ENCODE measurements around the gene OLIG1.

Gene OLIG1

GRCh38 chr21:33063375-33063883 is 6.5 kb upstream of the OLIG1 start:
- peaks cover 5% of the 10 kb centered on the region; the same call in 1 of the 2 replicates for H3K4me1 ChIP-seq (ENCODE audit: insufficient read depth, low read length)
- no peaks in the 10 kb centered on the region for H3K36me3 ChIP-seq (ENCODE audit: insufficient read depth, low read length)
- no peak overlapping the region for H3K9ac ChIP-seq (ENCODE audit: low read depth, low read length)
- H3K9me3 ChIP-seq (ENCODE audit: control insufficient read depth, insufficient read depth, low read length) = no peaks in the 10 kb centered on the region

DNA sequence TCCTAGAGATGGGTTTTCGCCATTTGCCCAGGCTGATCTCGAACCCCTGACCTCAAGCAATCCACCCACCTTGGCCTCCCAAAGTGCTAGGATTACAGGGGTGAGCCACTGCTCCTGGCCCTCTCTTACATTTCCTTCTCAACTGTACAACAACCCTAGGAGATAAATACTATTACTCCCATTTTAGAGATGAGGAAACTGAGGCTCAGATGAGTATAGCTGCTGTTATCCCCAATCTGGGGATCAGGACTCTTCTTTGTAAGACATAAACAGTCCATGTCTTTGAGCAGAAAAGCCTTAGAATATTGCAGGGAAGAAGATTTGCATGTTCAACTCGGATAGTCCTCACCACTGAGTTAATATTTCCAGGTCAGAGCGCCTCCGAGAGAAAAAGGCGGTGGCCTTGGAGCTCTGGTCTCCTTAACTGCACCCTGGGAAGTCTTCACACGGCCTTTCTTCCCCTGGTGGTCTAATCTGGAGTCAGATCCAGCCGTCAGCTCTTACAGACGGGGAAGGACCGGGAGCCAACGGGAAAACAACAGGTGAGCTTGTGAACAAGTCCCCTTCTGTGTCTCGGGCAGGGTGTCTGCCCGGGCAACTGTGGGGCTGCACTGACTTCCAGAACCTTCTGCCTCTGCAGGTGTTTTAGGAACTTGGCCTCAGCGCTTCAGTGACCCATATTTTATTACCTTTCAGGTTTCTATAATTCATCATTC is 5.9 kb upstream of the OLIG1 start:
- H3K9me3 ChIP-seq (ENCODE audit: control insufficient read depth, insufficient read depth, low read length) = no peaks in the 10 kb centered on the region
- peaks cover 5% of the 10 kb centered on the region; the same call in 1 of the 2 replicates for H3K4me1 ChIP-seq (ENCODE audit: insufficient read depth, low read length)

DNA sequence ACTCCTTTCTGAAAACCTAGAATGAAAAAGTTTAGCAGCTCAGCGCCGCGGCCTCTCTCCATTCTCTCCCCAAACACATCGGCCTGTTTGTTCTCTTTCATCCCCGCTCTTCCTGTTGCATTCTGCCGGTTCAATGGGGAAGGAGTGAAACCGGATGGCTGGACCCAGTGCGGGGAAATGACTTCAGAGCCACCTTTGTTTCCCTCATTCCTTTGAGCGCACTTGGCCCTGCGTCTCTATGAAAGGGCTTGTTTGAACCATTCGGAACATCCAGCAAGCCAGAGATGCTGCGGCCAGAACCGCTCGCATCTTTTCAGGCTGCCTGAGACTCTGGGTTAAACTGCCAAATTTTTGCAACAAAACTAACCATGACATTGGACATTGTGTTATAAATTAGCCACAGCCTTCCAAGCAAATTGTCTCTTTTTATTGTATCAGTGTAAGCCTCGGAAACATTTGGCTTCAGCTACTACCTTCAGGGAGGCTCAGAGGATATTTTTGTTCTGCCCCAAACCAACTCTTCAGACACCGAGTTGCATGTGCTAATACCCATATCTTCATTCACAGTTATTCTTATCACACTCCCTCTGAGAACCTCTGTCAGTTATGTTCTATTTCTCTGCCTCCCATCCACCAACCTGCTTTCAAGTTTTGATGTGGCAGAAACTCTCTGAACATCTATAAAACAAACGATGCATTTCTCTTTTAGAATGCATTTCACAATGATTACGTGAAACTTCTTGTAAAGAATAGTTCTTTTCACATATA is 5.1 kb upstream of the OLIG1 start:
- H3K36me3 ChIP-seq (ENCODE audit: insufficient read depth, low read length) = no peaks in the 10 kb centered on the region
- H3K9ac ChIP-seq (ENCODE audit: low read depth, low read length) = peak overlapping the region; percentile 10; the same call in 1 of the 2 replicates
- H3K9me3 ChIP-seq (ENCODE audit: control insufficient read depth, insufficient read depth, low read length) = no peaks in the 10 kb centered on the region
- peaks cover 5% of the 10 kb centered on the region; the same call in 1 of the 2 replicates for H3K4me1 ChIP-seq (ENCODE audit: insufficient read depth, low read length)

More for the DNA sequence above, 5.9 kb upstream of the OLIG1 start:
- no peaks in the 10 kb centered on the region for H3K36me3 ChIP-seq (ENCODE audit: insufficient read depth, low read length)
- peak overlapping the region; percentile 10; the same call in 1 of the 2 replicates for H3K9ac ChIP-seq (ENCODE audit: low read depth, low read length)

DNA sequence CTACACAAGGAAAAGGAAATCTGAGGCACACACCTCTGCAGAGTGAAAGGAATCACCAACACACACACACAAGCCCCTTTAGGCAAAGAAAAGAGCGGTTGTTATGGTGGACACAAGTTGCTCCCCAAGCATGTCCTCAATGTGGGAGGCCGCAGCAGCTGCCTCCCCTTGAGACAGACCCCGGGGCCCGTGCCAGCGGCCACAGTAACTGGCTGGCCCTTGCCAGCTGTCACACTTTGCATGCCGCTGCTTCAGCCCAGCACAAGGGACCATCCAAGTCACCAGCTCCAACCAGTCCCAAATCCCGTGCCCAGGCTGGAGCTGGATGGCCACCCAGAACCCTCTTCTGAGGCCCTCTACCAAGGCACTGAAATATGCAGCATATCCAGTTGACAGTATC is 2.9 kb upstream of the OLIG1 start:
- Histone ChIP-seq H3K9me3 (ENCODE audit: control insufficient read depth, insufficient read depth, low read length) (no peaks in the 10 kb centered on the region), H3K9ac (ENCODE audit: low read depth, low read length) (no peak overlapping the region), H3K36me3 (ENCODE audit: insufficient read depth, low read length) (no peaks in the 10 kb centered on the region), H3K4me1 (ENCODE audit: insufficient read depth, low read length) (peaks cover 5% of the 10 kb centered on the region; the same call in 1 of the 2 replicates)

DNA sequence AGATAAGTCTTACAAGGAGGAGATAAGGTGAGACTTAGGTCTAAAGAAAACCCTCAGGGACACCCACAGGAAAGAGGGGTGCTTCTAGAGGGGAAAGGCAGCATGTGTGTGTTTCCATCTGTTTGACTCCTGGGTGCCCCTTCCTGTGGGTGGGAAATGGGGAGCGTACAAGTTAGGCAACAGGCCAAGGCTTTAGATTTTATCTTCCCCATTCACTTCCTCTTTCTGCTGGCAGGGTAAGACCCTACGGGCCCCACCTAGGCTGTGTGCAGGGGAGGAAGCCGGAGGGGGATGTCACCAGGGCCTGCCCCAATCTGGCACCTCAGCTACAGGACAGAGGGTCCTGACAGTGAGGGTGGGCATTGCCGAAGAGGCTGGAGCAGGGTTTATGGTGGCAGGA is 2.5 kb upstream of the OLIG1 start:
- peaks cover 6% of the 10 kb centered on the region for H3K4me1 ChIP-seq (ENCODE audit: insufficient read depth, low read length)
- H3K36me3 ChIP-seq (ENCODE audit: insufficient read depth, low read length) = no peaks in the 10 kb centered on the region
- no peak overlapping the region for H3K9ac ChIP-seq (ENCODE audit: low read depth, low read length)
- H3K9me3 ChIP-seq (ENCODE audit: control insufficient read depth, insufficient read depth, low read length) = no peaks in the 10 kb centered on the region

- Histone ChIP-seq H3K9me3 (ENCODE audit: control insufficient read depth, insufficient read depth, low read length) (no peaks in the 10 kb centered on the region), H3K9ac (ENCODE audit: low read depth, low read length) (no peak overlapping the region), H3K4me1 (ENCODE audit: insufficient read depth, low read length) (peaks cover 8% of the 10 kb centered on the region), H3K36me3 (ENCODE audit: insufficient read depth, low read length) (no peaks in the 10 kb centered on the region)
Observed at GRCh38 chr21:33069243-33069642, 698 bp upstream of the OLIG1 start.

GRCh38 chr21:33069645-33069993 is 322 bp upstream of the OLIG1 start:
- Histone ChIP-seq H3K36me3 (ENCODE audit: insufficient read depth, low read length) (no peaks in the 10 kb centered on the region), H3K9me3 (ENCODE audit: control insufficient read depth, insufficient read depth, low read length) (no peaks in the 10 kb centered on the region), H3K4me1 (ENCODE audit: insufficient read depth, low read length) (peaks cover 10% of the 10 kb centered on the region), H3K9ac (ENCODE audit: low read depth, low read length) (no peak overlapping the region; the same call in 1 of the 2 replicates)

DNA sequence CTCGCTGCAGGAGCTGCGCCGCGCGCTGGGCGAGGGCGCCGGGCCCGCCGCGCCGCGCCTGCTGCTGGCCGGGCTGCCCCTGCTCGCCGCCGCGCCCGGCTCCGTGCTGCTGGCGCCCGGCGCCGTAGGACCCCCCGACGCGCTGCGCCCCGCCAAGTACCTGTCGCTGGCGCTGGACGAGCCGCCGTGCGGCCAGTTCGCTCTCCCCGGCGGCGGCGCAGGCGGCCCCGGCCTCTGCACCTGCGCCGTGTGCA is 730 bp downstream of the OLIG1 start:
- H3K36me3 ChIP-seq (ENCODE audit: insufficient read depth, low read length) = no peaks in the 10 kb centered on the region
- H3K9ac ChIP-seq (ENCODE audit: low read depth, low read length) = peak overlapping the region; percentile 51
- H3K9me3 ChIP-seq (ENCODE audit: control insufficient read depth, insufficient read depth, low read length) = no peaks in the 10 kb centered on the region
- H3K4me1 ChIP-seq (ENCODE audit: insufficient read depth, low read length) = peaks cover 13% of the 10 kb centered on the region

DNA sequence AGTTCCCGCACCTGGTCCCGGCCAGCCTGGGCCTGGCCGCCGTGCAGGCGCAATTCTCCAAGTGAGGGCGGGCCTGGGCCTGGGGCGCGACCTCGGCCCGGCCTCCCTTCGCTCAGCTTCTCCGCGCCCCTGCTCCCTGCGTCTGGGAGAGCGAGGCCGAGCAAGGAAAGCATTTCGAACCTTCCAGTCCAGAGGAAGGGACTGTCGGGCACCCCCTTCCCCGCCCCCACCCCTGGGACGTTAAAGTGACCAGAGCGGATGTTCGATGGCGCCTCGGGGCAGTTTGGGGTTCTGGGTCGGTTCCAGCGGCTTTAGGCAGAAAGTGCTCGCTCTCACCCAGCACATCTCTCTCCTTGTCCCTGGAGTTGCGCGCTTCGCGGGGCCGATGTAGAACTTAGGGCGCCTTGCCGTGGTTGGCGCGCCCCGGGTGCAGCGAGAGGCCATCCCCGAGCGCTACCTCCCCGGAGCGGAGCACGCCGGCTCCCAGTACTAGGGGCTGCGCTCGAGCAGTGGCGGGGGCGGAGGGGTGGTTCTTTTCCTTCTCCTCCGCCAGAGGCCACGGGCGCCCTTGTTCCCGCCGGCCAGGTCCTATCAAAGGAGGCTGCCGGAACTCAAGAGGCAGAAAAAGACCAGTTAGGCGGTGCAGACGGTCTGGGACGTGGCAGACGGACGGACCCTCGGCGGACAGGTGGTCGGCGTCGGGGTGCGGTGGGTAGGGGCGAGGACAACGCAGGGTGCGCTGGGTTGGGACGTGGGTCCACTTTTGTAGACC is 1.2 kb downstream of the OLIG1 start:
- H3K36me3 ChIP-seq (ENCODE audit: insufficient read depth, low read length) = no peaks in the 10 kb centered on the region
- H3K9ac ChIP-seq (ENCODE audit: low read depth, low read length) = peak overlapping the region; percentile 51
- peaks cover 18% of the 10 kb centered on the region for H3K4me1 ChIP-seq (ENCODE audit: insufficient read depth, low read length)
- H3K9me3 ChIP-seq (ENCODE audit: control insufficient read depth, insufficient read depth, low read length) = no peaks in the 10 kb centered on the region

GRCh38 chr21:33071770-33072306 is 1.9 kb downstream of the OLIG1 start:
- Histone ChIP-seq H3K9me3 (ENCODE audit: control insufficient read depth, insufficient read depth, low read length) (no peaks in the 10 kb centered on the region), H3K9ac (ENCODE audit: low read depth, low read length) (peak overlapping the region; percentile 51; the same call in 1 of the 2 replicates), H3K36me3 (ENCODE audit: insufficient read depth, low read length) (no peaks in the 10 kb centered on the region), H3K4me1 (ENCODE audit: insufficient read depth, low read length) (peaks cover 18% of the 10 kb centered on the region)

DNA sequence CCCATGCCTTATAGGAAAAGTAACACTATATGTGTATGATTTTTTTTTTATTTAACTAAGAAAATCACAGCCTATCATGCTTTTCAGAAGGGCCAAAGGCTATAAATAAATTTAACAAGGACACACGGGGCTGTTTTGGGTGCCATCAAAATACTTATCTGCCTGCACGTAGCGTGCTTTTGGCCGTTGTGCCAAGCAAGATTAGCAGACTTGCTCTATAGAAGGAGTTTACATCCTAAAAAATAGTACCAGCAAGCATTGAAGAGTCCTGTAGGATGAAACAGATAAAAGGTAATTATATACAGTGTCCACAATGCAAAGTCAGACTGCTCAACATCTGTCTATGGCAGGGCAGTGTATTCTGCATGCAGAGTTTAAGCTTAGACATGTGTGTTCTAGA is 3.7 kb downstream of the OLIG1 start:
- H3K9ac ChIP-seq (ENCODE audit: low read depth, low read length) = no peak overlapping the region
- H3K36me3 ChIP-seq (ENCODE audit: insufficient read depth, low read length) = no peaks in the 10 kb centered on the region
- H3K9me3 ChIP-seq (ENCODE audit: control insufficient read depth, insufficient read depth, low read length) = no peaks in the 10 kb centered on the region
- peaks cover 18% of the 10 kb centered on the region for H3K4me1 ChIP-seq (ENCODE audit: insufficient read depth, low read length)

DNA sequence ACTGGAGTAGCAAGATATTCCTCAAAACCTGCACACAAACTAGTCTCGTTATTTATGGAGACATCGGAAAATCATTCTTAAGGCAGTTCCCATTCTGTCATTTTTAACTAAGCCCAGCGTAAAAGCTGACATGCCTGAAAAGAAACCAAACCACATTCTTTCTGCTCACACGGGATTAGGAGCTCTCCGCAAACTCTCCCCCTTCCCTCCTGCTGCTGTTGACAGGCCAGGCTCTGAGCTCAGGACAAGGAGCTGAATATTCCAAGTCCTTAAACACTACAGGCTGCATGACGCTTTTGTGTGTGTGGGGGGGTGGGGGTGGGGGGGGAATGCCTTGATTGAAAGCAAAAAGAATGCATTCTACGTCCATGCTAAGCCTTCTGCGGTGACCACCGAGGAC is 5.2 kb downstream of the OLIG1 start:
- no peaks in the 10 kb centered on the region for H3K36me3 ChIP-seq (ENCODE audit: insufficient read depth, low read length)
- H3K9me3 ChIP-seq (ENCODE audit: control insufficient read depth, insufficient read depth, low read length) = no peaks in the 10 kb centered on the region
- H3K4me1 ChIP-seq (ENCODE audit: insufficient read depth, low read length) = peaks cover 18% of the 10 kb centered on the region
- no peak overlapping the region for H3K9ac ChIP-seq (ENCODE audit: low read depth, low read length)

DNA sequence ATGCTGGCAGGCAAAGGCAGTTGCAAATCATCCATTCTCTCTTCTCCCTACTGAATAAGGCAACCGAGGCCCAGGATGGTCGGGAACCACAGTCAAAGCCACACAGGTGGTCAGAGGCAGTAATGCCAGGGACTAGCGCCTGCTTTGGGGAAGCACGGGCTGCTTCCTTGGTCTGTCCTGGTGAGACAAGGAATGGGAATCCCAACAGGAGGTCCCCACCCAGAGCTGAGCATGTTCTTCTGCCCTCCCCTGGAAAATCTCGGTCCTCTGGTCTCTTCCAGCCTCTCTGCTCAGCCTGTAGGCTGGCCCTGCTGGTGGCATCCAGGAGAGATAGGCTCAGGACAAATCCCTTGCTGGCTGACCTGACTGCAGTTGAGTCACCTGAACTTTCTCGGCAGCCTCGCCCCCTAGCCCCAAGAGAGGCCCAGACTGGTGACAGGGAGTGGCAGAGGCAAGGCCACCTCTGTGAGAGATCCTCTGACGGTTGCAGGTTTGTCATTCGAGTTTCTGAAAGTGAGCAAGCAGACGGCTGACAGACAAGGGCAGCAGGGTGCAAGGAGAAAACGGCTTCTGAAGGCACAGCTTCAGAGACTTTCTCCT is 5.8 kb downstream of the OLIG1 start:
- Histone ChIP-seq H3K36me3 (ENCODE audit: insufficient read depth, low read length) (no peaks in the 10 kb centered on the region), H3K4me1 (ENCODE audit: insufficient read depth, low read length) (peaks cover 18% of the 10 kb centered on the region), H3K9ac (ENCODE audit: low read depth, low read length) (no peak overlapping the region), H3K9me3 (ENCODE audit: control insufficient read depth, insufficient read depth, low read length) (no peaks in the 10 kb centered on the region)
